DMS 273 (cell line): ENCODE data around the gene SASH3.
A peak's percentile ranks its signal among the peaks of the same experiment; 100 is the strongest.

Source experiments
- DNase-seq: peaks from one replicate; lab custom pipeline; 2025; ENCODE audit not compliant: unreplicated experiment; lab: John Stamatoyannopoulos, UW

SASH3 gene

GRCh38 chrX:129804806-129805205 lies 25.1 kb downstream of the SASH3 start:
- no peak for DNase-seq

DNA sequence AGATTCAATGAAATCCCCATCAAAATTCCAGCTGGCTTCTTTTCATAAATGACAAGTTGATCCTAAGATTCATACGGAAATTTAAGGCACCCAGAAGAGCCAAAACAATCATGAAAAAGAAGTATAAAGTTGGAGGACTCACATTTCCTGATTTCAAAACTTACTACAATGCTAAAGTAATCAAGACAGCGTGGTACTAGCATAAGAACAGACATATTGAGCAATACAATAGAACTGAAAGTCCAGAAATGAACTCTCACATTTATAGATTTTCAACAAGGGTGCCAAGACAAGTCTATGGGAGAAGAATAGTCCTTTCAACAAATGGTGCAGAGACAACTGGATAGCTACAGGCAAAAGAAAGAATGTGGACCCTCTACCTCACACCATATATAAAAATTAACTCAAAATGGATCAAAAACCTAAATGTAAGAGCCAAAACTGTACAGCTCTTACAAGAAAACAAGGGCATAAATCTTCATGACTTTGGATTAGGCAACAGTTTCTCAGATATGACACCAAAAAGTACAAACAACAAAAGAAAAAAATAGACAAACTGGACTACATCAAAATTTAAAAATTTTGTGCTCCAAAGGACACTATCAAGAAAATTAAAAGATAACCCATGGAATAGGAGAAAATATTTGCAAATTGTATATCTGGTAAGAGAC lies 28.5 kb downstream of the SASH3 start:
- DNase-seq = no peak

DNA sequence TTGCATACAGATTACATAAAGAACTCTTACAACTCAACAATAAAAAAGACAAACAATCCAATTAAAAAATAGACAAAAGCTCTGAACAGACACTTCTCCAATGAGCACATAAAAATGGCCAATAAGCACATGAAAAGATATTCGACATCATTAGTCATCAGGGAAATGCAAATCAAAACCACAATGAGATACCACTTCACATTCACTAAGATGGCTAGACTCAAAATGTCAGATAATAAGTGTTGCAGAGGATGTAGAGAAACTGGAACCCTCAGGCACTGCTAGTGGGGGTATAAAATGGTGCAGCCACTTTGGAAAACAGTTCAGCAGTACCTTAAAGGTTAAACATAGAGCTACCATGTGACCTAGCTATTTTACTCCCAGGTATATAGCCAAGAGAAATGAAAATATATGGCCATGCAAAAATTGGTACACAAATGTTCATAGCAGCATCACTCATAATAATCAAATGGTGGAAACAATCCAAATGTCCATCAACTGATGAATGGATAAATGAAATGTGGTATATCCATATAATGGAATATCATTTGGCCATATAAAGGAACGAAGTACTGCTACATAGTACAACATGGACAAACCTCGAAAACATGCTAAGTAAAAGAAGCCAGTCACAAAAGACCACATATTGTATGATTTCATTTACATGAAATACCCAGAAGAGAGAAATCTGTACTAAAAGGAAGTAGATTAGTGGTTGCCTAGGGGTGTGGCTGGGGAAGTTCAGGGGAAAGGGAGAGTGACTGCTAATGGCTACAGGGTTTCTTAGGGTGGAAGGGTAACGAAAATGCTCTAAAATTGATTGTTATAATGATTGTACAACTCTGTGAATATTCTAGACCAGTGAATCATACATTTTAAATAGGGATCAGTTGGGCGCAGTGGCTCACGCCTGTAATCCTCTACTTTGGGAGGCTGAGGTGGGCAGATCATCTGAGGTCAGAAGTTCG lies 29.4 kb downstream of the SASH3 start:
- no peak for DNase-seq

GRCh38 chrX:129813662-129814368 lies 34.1 kb downstream of the SASH3 start:
- DNase-seq = no peak

DNA sequence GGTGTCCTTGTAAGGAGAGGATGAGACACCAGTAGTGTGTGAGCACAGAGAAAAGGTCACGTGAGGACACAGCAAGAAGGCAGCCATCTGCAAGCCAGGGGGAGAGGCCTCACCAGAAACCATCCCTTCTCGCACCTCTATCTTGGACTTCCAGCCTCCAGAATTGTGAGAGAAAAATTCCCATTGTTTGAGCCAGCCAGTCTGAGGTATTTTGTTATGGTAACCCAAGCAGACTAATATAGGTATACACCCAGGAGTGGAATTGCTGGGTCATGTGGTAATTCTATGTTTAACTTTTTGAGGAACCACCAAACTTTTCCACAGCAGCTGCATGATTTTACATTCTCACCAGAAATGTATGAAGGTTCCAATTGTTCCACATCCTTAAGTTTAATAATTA lies 38.4 kb downstream of the SASH3 start:
- DNase-seq = no peak

DNA sequence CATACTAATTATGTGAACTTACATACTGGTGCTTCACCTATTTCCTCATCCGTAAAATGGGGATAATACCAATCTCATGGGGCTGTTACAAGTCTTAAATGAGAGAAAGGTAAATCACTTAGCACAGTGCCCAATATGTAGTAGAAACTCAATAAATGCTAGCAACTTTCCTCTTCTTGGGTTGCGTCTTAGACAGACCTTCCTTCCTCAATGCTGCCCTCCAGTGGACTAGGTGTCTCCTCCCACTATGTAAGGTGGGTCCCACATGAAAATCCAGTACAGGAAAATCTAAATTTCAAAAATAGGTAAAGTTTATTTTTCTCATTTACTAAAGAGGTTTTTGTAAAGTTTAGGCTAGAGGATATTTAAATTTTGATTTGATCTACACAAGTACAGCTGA lies 43.4 kb downstream of the SASH3 start:
- peak; percentile 71 for DNase-seq

DNA sequence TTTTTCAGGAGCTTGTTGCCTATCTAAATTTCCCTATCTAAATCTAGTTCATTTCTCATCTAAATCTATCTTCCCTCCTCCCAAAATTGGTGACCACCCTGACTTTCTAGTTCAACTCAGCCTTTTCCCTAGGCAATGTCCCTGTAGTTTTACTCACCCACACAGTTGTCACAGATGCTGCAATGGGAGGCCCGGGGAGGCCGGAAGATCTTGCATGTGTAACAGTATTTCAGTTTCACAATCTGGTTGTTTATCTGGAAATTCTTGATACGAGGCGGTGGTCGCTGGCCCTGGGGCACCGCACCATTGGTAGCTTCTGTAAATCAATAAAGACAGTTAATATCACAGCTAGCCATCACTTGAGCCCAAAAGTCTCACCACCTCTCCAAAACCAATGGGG lies 43.8 kb downstream of the SASH3 start:
- DNase-seq = no peak

DNA sequence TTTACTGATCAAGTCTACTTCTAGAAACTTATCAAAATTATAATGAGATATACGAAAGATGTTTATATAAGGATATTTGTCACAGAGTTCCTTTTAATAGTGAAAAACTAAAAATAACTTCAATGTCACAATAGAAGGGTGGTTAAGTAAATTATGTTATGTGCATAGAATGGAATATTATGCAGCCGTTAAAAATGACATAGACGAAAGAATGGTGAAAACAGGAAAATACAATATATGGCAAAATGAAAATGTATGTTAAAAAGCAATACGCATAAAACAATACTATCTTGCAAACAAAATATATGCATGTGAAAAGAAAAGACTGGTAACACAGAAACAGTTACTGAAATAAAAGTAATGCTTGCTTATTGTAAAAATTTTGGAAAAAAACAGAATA lies 44.9 kb downstream of the SASH3 start:
- no peak for DNase-seq

GRCh38 chrX:129825746-129826505 lies 46.2 kb downstream of the SASH3 start:
- no peak for DNase-seq

DNA sequence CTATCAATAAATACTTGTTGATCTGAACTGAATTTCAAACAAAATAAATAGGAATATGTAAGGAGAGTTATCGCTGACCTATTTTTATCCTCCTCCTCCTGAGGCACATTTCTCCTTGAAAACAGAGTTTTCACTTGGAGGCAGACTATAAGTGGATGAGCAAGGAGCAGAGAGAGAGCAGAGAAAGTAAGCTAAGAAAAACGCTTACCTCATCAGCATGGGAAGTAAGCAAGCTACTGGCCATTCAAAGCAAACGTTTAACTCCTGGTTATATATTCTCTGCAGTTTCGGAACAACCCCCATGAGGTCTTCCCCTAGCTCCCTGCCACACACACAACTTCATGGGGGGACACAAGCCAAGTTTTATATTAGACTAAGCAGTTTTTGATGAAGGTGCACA lies 50.7 kb downstream of the SASH3 start:
- no peak for DNase-seq

DNA sequence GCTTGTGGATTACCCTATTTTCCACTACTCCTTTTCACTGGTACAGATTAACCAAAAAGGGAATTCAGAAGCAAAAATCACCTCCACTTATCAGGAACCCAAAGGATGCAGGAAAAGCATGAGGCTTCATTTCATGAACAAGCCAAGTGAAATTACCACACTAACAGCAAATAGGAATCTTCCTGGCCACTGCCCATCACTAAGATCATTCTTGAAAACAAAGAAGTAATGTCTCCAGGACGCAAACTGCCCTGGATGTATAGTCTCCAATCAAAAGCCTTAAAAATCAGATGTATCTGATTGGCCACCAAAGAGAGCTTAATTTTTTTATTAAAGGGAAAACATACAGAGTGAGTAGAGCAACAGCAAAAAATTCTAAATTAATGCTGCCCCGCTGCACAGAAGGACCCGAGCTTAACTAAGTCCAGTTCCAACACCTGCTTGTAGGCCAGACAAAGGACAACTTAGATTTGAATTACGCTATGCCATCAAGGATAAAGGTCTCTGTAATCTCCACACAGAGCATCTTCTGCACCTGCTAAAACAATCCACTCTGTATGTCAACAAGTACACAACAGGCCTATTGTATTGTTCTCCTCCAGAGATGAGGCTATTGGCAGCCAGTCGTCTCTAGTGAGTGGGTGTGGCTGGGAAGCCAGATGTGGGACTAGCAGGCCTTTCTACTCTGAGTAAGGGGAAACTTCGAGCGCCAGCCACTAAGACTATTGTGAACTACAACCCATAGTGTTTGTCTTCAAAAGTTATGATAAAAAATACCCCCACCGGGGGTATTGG lies 51.5 kb downstream of the SASH3 start:
- no peak for DNase-seq

DNA sequence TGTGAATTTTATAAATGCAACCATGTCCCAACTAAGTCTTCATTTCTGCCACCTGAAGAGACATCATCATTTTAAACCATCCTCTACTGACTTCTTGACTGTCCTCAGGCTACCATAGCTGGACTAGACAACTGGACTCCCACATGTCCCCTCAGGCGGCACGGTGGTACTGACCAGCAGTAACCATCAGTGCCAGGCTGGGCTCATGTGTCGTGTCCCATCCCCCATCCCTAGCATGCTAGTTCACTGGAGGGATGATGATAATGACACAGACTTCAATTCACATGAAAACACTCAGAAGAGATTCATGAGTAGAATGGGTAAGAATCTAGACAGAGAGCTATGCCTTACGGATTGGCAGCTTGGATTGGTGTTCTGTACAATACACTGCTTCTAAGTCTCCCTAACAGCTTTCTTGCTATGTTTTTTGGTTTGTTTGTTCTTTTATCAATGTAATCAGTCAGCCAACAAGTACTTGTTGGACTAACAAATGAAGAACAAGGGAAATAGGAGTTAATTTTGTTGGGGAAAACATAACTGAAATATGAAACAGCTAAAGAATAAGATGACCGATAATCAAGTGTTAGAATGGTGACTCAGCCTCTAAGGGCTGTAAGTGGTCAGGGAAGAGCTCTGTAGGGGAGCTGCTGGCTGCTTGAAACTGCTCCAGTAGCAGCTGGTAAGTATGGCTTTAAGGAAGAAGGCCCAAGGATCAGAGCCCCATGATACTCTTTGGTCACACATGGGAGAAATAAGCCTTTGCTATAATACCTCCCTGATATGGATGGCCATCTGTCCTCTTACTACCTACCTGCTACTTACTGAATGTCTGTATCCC lies 53.6 kb downstream of the SASH3 start:
- DNase-seq = no peak

DNA sequence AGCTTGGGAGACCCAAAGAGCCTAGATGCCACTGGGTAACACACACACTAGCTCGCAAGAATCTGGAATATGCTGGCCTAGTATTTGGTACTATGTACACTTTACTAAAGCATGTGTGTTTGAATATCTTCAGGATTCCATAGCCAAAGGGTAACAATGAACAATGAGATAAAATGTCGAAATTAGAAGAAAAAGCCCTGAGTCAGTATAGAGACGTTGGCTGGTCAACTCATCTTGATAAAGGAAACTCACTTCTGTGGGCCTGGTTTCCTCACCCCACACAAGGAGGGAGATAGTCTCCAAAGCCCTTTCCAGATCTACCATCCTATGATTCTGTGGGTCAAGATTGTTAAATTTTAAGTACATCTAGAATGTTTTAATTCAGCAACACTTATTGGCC lies 57.1 kb downstream of the SASH3 start:
- DNase-seq = no peak

DNA sequence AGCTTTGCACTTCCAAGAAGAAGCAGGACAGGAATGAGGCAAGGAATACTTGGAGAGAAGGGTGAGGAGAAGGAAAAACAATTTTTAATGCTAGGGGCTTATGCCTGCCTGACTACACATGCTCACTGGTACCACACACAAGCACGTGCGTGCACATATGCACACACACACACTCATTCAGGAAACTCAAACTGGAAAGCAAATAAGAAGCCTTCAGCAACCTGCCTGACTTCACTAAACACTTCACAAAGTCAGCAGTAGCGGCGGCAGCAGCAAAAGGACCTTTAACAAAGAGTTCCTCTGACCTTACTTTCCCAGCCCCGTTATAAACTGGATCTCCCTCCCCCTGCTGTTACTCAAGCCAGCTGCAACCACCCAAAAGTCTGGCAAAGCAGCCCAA lies 60.6 kb downstream of the SASH3 start:
- DNase-seq = no peak

DNA sequence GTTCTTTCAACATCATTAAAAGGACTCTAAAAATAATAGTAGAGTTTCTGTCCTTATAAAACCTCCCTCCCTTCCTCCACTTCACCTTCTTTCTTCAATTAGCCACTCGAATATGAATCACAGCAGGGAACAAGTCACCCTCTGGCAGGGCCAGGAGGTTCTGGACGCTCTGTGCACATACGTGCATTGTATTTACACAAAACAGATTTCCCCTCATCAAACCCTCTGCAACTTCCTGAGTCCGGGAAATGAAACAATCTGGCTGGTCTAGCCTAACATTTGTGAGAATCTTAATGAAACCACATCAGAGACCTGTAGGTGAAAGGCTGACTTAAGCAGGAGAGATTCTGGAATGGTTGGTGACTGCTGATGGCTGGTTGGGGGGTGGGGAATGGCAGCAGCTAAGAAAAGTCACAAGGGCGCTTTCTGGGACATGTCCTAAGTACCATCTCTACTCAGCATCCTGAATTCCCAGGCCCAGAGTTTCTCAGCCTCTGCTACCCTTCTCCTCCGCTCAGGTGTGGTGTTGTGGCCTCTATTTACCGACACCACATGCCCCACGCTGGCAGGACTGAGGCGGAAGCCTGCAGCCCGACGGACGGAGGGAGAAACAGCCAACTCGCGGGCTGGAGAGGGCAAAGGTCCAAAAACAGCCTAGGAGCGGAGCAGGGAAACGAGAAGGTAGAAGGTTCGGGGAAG lies 62.9 kb downstream of the SASH3 start:
- DNase-seq = peak; percentile 60

DNA sequence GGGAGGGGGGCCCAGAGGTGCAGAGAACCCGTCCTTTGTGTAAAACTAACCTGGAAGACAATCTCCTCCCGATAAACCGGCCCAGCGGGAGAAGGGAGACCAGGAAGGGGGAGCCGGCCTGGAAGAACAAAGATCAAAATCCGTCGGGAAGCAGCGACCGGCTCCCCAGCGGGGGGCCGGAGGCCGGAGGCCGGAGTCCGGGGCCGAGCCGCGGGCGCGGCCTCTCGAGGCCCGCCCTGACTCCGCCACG lies 63.4 kb downstream of the SASH3 start:
- peak; percentile 68 for DNase-seq

DNA sequence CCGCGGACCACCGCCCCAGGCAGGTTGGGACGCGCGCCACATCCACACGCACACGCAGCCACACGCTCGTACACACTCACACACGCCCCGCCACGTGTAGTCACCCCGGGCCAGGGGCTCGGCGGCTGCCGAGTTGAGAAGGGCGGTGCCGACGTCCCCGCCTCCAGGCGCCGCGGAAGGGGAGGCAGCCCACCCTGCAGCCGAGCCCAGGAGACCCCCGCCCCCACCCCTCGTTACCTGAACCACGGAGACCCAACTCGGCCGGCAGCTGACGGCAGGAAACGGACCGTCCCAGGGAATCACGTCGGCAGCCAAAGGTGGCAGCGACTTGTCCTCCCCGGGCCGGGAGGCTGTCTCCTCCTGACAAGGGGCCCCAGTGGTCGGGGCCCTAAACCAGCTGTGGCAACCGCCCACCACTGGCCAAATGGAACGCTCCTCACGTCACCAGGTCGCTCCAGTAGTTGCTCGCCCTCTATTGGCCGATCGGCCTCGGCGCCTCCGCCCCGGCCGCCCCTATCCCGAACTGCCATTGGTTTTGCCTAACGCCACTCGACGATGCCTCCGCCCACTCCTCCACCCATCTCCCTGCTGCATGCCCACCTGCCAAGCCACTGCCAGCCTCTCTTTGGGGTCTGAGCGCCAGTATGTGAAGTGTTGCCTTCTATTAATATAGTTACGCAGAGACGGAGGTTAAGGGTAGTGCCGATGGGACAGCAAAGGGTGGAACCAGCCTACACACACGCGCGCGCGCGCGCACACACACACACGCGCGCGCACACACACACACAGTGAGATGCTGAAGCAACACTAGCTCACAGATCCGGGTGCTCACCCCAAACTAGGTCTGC lies 63.9 kb downstream of the SASH3 start, which contains the start of gene ZDHHC9:
Gene ZDHHC9, minus strand, starts transcription at position 428 of the 848 bp plus-strand sequence. CDS start 1,941 bp downstream, outside the sequence.
- DNase-seq = peak; percentile 96
